ENCODE results near the gene TPRA1.

Gene TPRA1

GRCh38 chr3:127593178-127593577, 2.6 kb upstream of the TPRA1 start:
- DNase-seq (ENCODE audit: extremely low read depth in 1 of 2, low read depth in 1 of 2), result no peak

- no peak for DNase-seq (ENCODE audit: extremely low read depth in 1 of 2, low read depth in 1 of 2)
Observed at GRCh38 chr3:127590282-127590592, 296 bp downstream of the TPRA1 start.

GRCh38 chr3:127589600-127590281, 792 bp downstream of the TPRA1 start:
- DNase-seq (ENCODE audit: extremely low read depth in 1 of 2, low read depth in 1 of 2), result no peak

- DNase-seq (ENCODE audit: extremely low read depth in 1 of 2, low read depth in 1 of 2), result peak in 1 of 2 donors; percentile 31
Observed at GRCh38 chr3:127588806-127589577, 1.5 kb downstream of the TPRA1 start.

GRCh38 chr3:127587876-127588275, 2.7 kb downstream of the TPRA1 start:
- no peak for DNase-seq (ENCODE audit: extremely low read depth in 1 of 2, low read depth in 1 of 2)

- DNase-seq (ENCODE audit: extremely low read depth in 1 of 2, low read depth in 1 of 2), result no peak
Observed at GRCh38 chr3:127585813-127586413, 4.6 kb downstream of the TPRA1 start.

- DNase-seq (ENCODE audit: extremely low read depth in 1 of 2, low read depth in 1 of 2), result no peak
Observed at GRCh38 chr3:127585163-127585812, 5.2 kb downstream of the TPRA1 start.

GRCh38 chr3:127584734-127585133, 5.8 kb downstream of the TPRA1 start:
- DNase-seq (ENCODE audit: extremely low read depth in 1 of 2, low read depth in 1 of 2), result no peak

- DNase-seq (ENCODE audit: extremely low read depth in 1 of 2, low read depth in 1 of 2), result no peak
Observed at GRCh38 chr3:127580327-127581060, 10.0 kb downstream of the TPRA1 start.

- DNase-seq (ENCODE audit: extremely low read depth in 1 of 2, low read depth in 1 of 2), result no peak
Observed at GRCh38 chr3:127578802-127579201, 11.7 kb downstream of the TPRA1 start.

- DNase-seq (ENCODE audit: extremely low read depth in 1 of 2, low read depth in 1 of 2), result no peak
Observed at GRCh38 chr3:127578168-127578567, 12.4 kb downstream of the TPRA1 start.

GRCh38 chr3:127577448-127577847, 13.1 kb downstream of the TPRA1 start:
- DNase-seq (ENCODE audit: extremely low read depth in 1 of 2, low read depth in 1 of 2), result no peak

- peak; percentile 50 to 58 for DNase-seq (ENCODE audit: extremely low read depth in 1 of 2, low read depth in 1 of 2)
Observed at GRCh38 chr3:127574880-127575878, 15.4 kb downstream of the TPRA1 start.

GRCh38 chr3:127573912-127574311, 16.6 kb downstream of the TPRA1 start:
- no peak for DNase-seq (ENCODE audit: extremely low read depth in 1 of 2, low read depth in 1 of 2)

- no peak for DNase-seq (ENCODE audit: extremely low read depth in 1 of 2, low read depth in 1 of 2)
Observed at GRCh38 chr3:127573401-127573800, 17.1 kb downstream of the TPRA1 start.

GRCh38 chr3:127572735-127573134, 17.8 kb downstream of the TPRA1 start:
- no peak for DNase-seq (ENCODE audit: extremely low read depth in 1 of 2, low read depth in 1 of 2)

GRCh38 chr3:127572186-127572585, 18.3 kb downstream of the TPRA1 start:
- no peak for DNase-seq (ENCODE audit: extremely low read depth in 1 of 2, low read depth in 1 of 2)

GRCh38 chr3:127570520-127570919, 20.0 kb downstream of the TPRA1 start:
- no peak for DNase-seq (ENCODE audit: extremely low read depth in 1 of 2, low read depth in 1 of 2)

GRCh38 chr3:127569160-127569559, 21.4 kb downstream of the TPRA1 start:
- DNase-seq (ENCODE audit: extremely low read depth in 1 of 2, low read depth in 1 of 2), result no peak

GRCh38 chr3:127568586-127568985, 21.9 kb downstream of the TPRA1 start:
- no peak for DNase-seq (ENCODE audit: extremely low read depth in 1 of 2, low read depth in 1 of 2)
